ENCODE data around the gene NFYB.

- TF ChIP-seq EZH2phosphoT487 (IDR thresholded peaks at IDR 0.05; ENCODE audit: low read depth, severe bottlenecking, unreplicated experiment) = no peak
- no peak for TF ChIP-seq CTCF (IDR thresholded peaks at IDR 0.05; ENCODE audit: poor library complexity)
- TF ChIP-seq EZH2 (IDR thresholded peaks at IDR 0.05; ENCODE audit: borderline replicate concordance) = no peak
Measured at GRCh38 chr12:104083769-104084475, 54.1 kb downstream of the NFYB start.
